Endothelial cell of umbilical vein (primary cell): ENCODE data around the gene R3HDM2. TPM values are rescaled to one million over a fixed set of nuclear protein-coding genes. Genes with fewer than 3 reads are reported as not detected.

ENCODE experiments used
- BruUV-seq: library from RNA; stranded (reverse); fragments of 400-500 nt; replicated peaks from 2 replicates; lab custom pipeline; 2021; lab: Mats Ljungman, UMichigan
- CTCF ChIA-PET: fragments of 300-600, 350-600 bp; sonication (Branson Sonifier 250); formaldehyde crosslinking; loops from one replicate; lab custom pipeline; 2021; ENCODE audit warnings: antibody characterized with exemption, inconsistent platforms; lab: Charles Lee
- POLR2A ChIA-PET: fragments of 300-600, 350-600 bp; sonication (Branson Sonifier 250); formaldehyde crosslinking; loops from one replicate; lab custom pipeline; 2021; ENCODE audit warnings: antibody characterized with exemption, inconsistent platforms; lab: Charles Lee
- DNase-seq: peaks from one replicate; pipeline ENCODE4 v3.0.0-alpha.2; 2011; ENCODE audit warnings: low read depth, low spot score
- FAIRE-seq: peaks from 2 replicates; lab custom pipeline; 2011; peaks lifted over from hg19 to GRCh38; lab: Jason Lieb, UNC
- H2AFZ ChIP-seq: 2 replicates; pipeline ENCODE4 v1.6.0; 2012; ENCODE audit warnings: low read depth, low read length, control low read depth, inconsistent platforms
- H3K27ac ChIP-seq: 2 replicates; pipeline ENCODE4 v1.5.1; 2011; ENCODE audit warnings: low read depth, mild to moderate bottlenecking, control low read depth, low read length, moderate library complexity; ENCODE audit not compliant: insufficient read depth
- H3K27me3 ChIP-seq, 2 experiments: 2 replicates each; pipeline versions ENCODE4 v1.6.0 to v1.6.1; 2011; ENCODE audit warnings: low read length in 2 of 2, mixed read lengths in 1 of 2; ENCODE audit not compliant: control insufficient read depth in 2 of 2, insufficient read depth in 2 of 2
- H3K36me3 ChIP-seq, 2 experiments: 2 replicates in 1 of 2; 3 replicates in 1 of 2; pipeline ENCODE4 v1.5.1; 2011; ENCODE audit warnings: low read length in 2 of 2, mild to moderate bottlenecking in 1 of 2, moderate library complexity in 1 of 2; ENCODE audit not compliant: control insufficient read depth in 2 of 2, insufficient read depth in 2 of 2; ENCODE audit errors: extremely low read depth in 1 of 2
- H3K4me1 ChIP-seq: 3 replicates; pipeline ENCODE4 v1.5.1; 2011; ENCODE audit warnings: mild to moderate bottlenecking, low read length; ENCODE audit not compliant: control insufficient read depth, insufficient read depth; ENCODE audit errors: extremely low read depth
- H3K4me2 ChIP-seq: 2 replicates; pipeline ENCODE4 v1.6.1; 2011; ENCODE audit warnings: low read length, control low read depth, mixed read lengths; ENCODE audit not compliant: insufficient read depth
- H3K4me3 ChIP-seq, 3 experiments: fragments of 200-600 bp in 1 of 3; sonication (generic), shearing (Covaris generic) in 1 of 3; replicated peaks in 1 of 3; 2 replicates each; pipeline ENCODE4 v1.5.1; 2011 to 2016; ENCODE audit warnings: control low read depth in 3 of 3, low read length in 3 of 3, mild to moderate bottlenecking in 2 of 3, inconsistent platforms in 1 of 3, low read depth in 1 of 3, moderate library complexity in 1 of 3; ENCODE audit not compliant: insufficient read depth in 1 of 3
- H3K79me2 ChIP-seq: 2 replicates; pipeline ENCODE4 v1.6.0; 2012; ENCODE audit warnings: low read length, inconsistent platforms; ENCODE audit not compliant: control insufficient read depth, insufficient read depth
- H3K9ac ChIP-seq: replicated peaks from 2 replicates; pipeline ENCODE3; 2011; ENCODE audit warnings: low read length, control low read depth; ENCODE audit not compliant: insufficient read depth; ENCODE audit errors: extremely low read depth
- H3K9me1 ChIP-seq: replicated peaks from 3 replicates; pipeline ENCODE4 v1.6.0; 2011; ENCODE audit warnings: mild to moderate bottlenecking, low read length; ENCODE audit not compliant: control insufficient read depth, insufficient read depth; ENCODE audit errors: extremely low read depth
- H3K9me3 ChIP-seq: replicated peaks from 2 replicates; pipeline ENCODE4 v1.5.1; 2012; ENCODE audit warnings: low read length, inconsistent platforms; ENCODE audit not compliant: control insufficient read depth, insufficient read depth
- H4K20me1 ChIP-seq: replicated peaks from 2 replicates; pipeline ENCODE3; 2011; ENCODE audit warnings: mild to moderate bottlenecking, low read length; ENCODE audit not compliant: control insufficient read depth, insufficient read depth; ENCODE audit errors: extremely low read depth
- CTCF ChIP-seq, 2 donors: IDR thresholded peaks; 1 replicate in 1 of 2; 2 replicates in 1 of 2; pipeline ENCODE4 v1.5.1; 2011; ENCODE audit warnings: low read length in 2 of 2, mild to moderate bottlenecking in 2 of 2, moderate library complexity in 2 of 2, control low read depth in 1 of 2, inconsistent platforms in 1 of 2, low read depth in 1 of 2; ENCODE audit not compliant: insufficient read depth in 1 of 2; ENCODE audit errors: extremely low read depth in 1 of 2
- EZH2 ChIP-seq: IDR thresholded peaks from 2 replicates; pipeline ENCODE4 v1.6.1; 2012; ENCODE audit warnings: borderline replicate concordance, low read depth, mild to moderate bottlenecking, moderate library complexity, low read length, inconsistent platforms; ENCODE audit not compliant: severe bottlenecking
- FOS ChIP-seq: IDR thresholded peaks from 2 replicates; pipeline ENCODE4 v1.6.1; 2011; ENCODE audit warnings: mild to moderate bottlenecking, low read length, moderate library complexity, borderline replicate concordance; ENCODE audit not compliant: insufficient read depth
- GATA2 ChIP-seq: IDR thresholded peaks from 2 replicates; pipeline ENCODE4 v1.7.0; 2011; ENCODE audit warnings: low read depth, mild to moderate bottlenecking, moderate library complexity, mixed read lengths, low read length; ENCODE audit not compliant: insufficient read length, insufficient read depth
- JUN ChIP-seq: IDR thresholded peaks from 2 replicates; pipeline ENCODE4 v1.6.1; 2011; ENCODE audit warnings: borderline replicate concordance, low read depth; ENCODE audit not compliant: insufficient read length, insufficient read depth
- MAX ChIP-seq: IDR thresholded peaks from 2 replicates; pipeline ENCODE4 v1.6.1; 2011; ENCODE audit not compliant: insufficient read depth, insufficient read length
- MYC ChIP-seq: IDR thresholded peaks from one replicate; pipeline ENCODE4 v1.6.1; 2011; ENCODE audit warnings: mild to moderate bottlenecking, low read depth, low read length
- POLR2A ChIP-seq: IDR thresholded peaks from 2 replicates; pipeline ENCODE4 v1.6.1; 2012; ENCODE audit warnings: low read depth, mild to moderate bottlenecking, control low read depth, low read length
- POLR2AphosphoS5 ChIP-seq: IDR thresholded peaks from 2 replicates; pipeline ENCODE4 v1.6.1; 2012; ENCODE audit warnings: low read depth, mild to moderate bottlenecking, control low read depth, low read length, moderate library complexity; ENCODE audit not compliant: insufficient read depth
- dilution Hi-C: fragments of 300-500 bp; cut with MboI; formaldehyde crosslinking; loops from one replicate; pipeline ENCODE4 v1.15.0; 2019; ENCODE audit warnings: low sequenced_read_pairs; ENCODE audit not compliant: extremely low pct_ligation_motif_present
- intact Hi-C: fragments of 100-400 bp; cut with micrococcal nuclease; formaldehyde crosslinking; loops from one replicate; pipeline ENCODE4 v1.10.0; 2022
- polyA plus RNA-seq, 4 experiments: library from polyadenylated mRNA; depleted of rRNA in 3 of 4; stranded (reverse) in 3 of 4; unstranded in 1 of 4; fragments of >200 nt; gene quantifications; 2 replicates each; pipeline versions ENCODE4 v1.2.1 to v1.2.3, GENCODE V29; 2011 to 2012; ENCODE audit warnings: missing spikeins in 1 of 4
- total RNA-seq: library from RNA; stranded (reverse); gene quantifications from 2 replicates; pipeline ENCODE4 v1.2.3, GENCODE V29; 2021

The R3HDM2 gene
- total and polyA plus RNA-seq, 2 donors (not counting 3 experiments of a cell fraction or from before 2014, with no cell fraction given): 26.1 to 31.3 TPM

GRCh38 chr12:57270966-57271470, 159.8 kb downstream of the R3HDM2 start:
- CTCF ChIA-PET: interaction anchor here (1.2 to 2.4 kb wide), 3 partner anchors 28 to 181 kb away, joined by 3 to 12 read pairs (median 4); no protein-coding TSS in a partner anchor

GRCh38 chr12:57268264-57268663, 162.6 kb downstream of the R3HDM2 start:
- no peaks in the 10 kb centered on the region for H3K9me1 ChIP-seq
- H3K79me2 ChIP-seq: no peaks in the 10 kb centered on the region
- peaks cover 6% of the 10 kb centered on the region for H3K4me1 ChIP-seq
- FAIRE-seq (no peak), DNase-seq (no peak)
- intact Hi-C loops: no loop called here
- no peaks in the 10 kb centered on the region for H4K20me1 ChIP-seq
- no peak for TF ChIP-seq POLR2AphosphoS5
- no peak for TF ChIP-seq CTCF (IDR thresholded peaks at IDR 0.05; ENCODE audit: extremely low read depth in 1 of 2, insufficient read depth in 1 of 2, low read depth in 1 of 2, low read length in 2 of 2)
- no peak for TF ChIP-seq FOS
- no peak for TF ChIP-seq EZH2
- TF ChIP-seq JUN: no peak
- no peak for TF ChIP-seq MYC
- no peak for TF ChIP-seq MAX
- TF ChIP-seq POLR2A: no peak
- TF ChIP-seq GATA2: no peak
- dilution Hi-C loops: no loop called here
- no peak overlapping the region for H2AFZ ChIP-seq
- no peak overlapping the region for H3K27ac ChIP-seq
- no peaks in the 10 kb centered on the region for H3K9me3 ChIP-seq
- no peak overlapping the region for H3K4me3 ChIP-seq
- ChIA-PET POLR2A (no interaction called here), CTCF (interaction anchor here (0.9 to 1.0 kb wide), 2 partner anchors 39 to 191 kb away, joined by 3 to 4 read pairs; partner anchors contain the start of gene GLI1)
- no peaks in the 10 kb centered on the region for H3K27me3 ChIP-seq
- no peak overlapping the region for H3K9ac ChIP-seq
- H3K36me3 ChIP-seq: peaks cover 5 to 9% of the 10 kb centered on the region in 2 experiments
- no peak overlapping the region for H3K4me2 ChIP-seq
- BruUV-seq: no TSS peak

More at GRCh38 chr12:57270966-57271470, 159.8 kb downstream of the R3HDM2 start:
- peaks cover 5 to 9% of the 10 kb centered on the region in 2 experiments for H3K36me3 ChIP-seq
- no peak overlapping the region for H3K9ac ChIP-seq
- intact Hi-C loops (no loop called here), dilution Hi-C loops (no loop called here)
- no peak for FAIRE-seq
- H3K4me2 ChIP-seq: no peak overlapping the region
- TF ChIP-seq POLR2A: no peak
- TF ChIP-seq GATA2: no peak
- TF ChIP-seq EZH2: no peak
- no peak for TF ChIP-seq MAX
- H3K27ac ChIP-seq: no peak overlapping the region
- DNase-seq: peak; percentile 14
- no peak overlapping the region for H3K4me3 ChIP-seq
- peaks cover 10% of the 10 kb centered on the region for H3K4me1 ChIP-seq
- POLR2A ChIA-PET: no interaction called here
- no TSS peak for BruUV-seq
- no peaks in the 10 kb centered on the region for H3K79me2 ChIP-seq
- no peaks in the 10 kb centered on the region for H3K9me3 ChIP-seq
- no peaks in the 10 kb centered on the region for H3K9me1 ChIP-seq
- H3K27me3 ChIP-seq: no peaks in the 10 kb centered on the region
- H2AFZ ChIP-seq: no peak overlapping the region
- H4K20me1 ChIP-seq: no peaks in the 10 kb centered on the region
